NCI-H526 (cell line): ENCODE measurements around the gene ATXN1.
A peak's percentile ranks its signal among the peaks of the same experiment; 100 is the strongest.

Source experiments
- DNase-seq, 2 experiments: peaks; one replicate each; lab custom pipeline; 2025; lab: John Stamatoyannopoulos, UW

ATXN1 gene

GRCh38 chr6:16438718-16439591 is 322.3 kb downstream of the ATXN1 start:
- no peak for DNase-seq

- no peak for DNase-seq
Measured at GRCh38 chr6:16437984-16438383, 323.3 kb downstream of the ATXN1 start.

- DNase-seq, result no peak
Measured at GRCh38 chr6:16437095-16437494, 324.2 kb downstream of the ATXN1 start.

GRCh38 chr6:16436550-16436949 is 324.7 kb downstream of the ATXN1 start:
- no peak for DNase-seq

- DNase-seq, result no peak
Measured at GRCh38 chr6:16434885-16435284, 326.4 kb downstream of the ATXN1 start.

- DNase-seq, result no peak
Measured at GRCh38 chr6:16433338-16433890, 327.8 kb downstream of the ATXN1 start.

GRCh38 chr6:16432075-16433032 is 328.9 kb downstream of the ATXN1 start:
- peak; percentile 92 to 93 for DNase-seq

- no peak for DNase-seq
Measured at GRCh38 chr6:16431106-16431505, 330.2 kb downstream of the ATXN1 start.

- DNase-seq, result no peak
Measured at GRCh38 chr6:16430391-16431089, 330.7 kb downstream of the ATXN1 start.

GRCh38 chr6:16429669-16430068 is 331.6 kb downstream of the ATXN1 start:
- DNase-seq, result no peak

- DNase-seq, result no peak
Measured at GRCh38 chr6:16427124-16427523, 334.1 kb downstream of the ATXN1 start.

- no peak for DNase-seq
Measured at GRCh38 chr6:16425881-16426615, 335.2 kb downstream of the ATXN1 start.

GRCh38 chr6:16421462-16421960 is 339.7 kb downstream of the ATXN1 start:
- peak in 1 of 2 experiments; percentile 40 for DNase-seq

GRCh38 chr6:16420715-16421461 is 340.4 kb downstream of the ATXN1 start:
- DNase-seq, result peak; percentile 91

GRCh38 chr6:16420337-16420714 is 340.9 kb downstream of the ATXN1 start:
- DNase-seq, result no peak

GRCh38 chr6:16419636-16420336 is 341.5 kb downstream of the ATXN1 start:
- DNase-seq, result peak; percentile 96 to 98

GRCh38 chr6:16418151-16418550 is 343.1 kb downstream of the ATXN1 start:
- DNase-seq, result no peak

GRCh38 chr6:16415677-16416076 is 345.6 kb downstream of the ATXN1 start:
- DNase-seq, result no peak

GRCh38 chr6:16414205-16414604 is 347.1 kb downstream of the ATXN1 start:
- no peak for DNase-seq

GRCh38 chr6:16413399-16413798 is 347.9 kb downstream of the ATXN1 start:
- no peak for DNase-seq
